ENCODE results near the gene TRPM2.

The TRPM2 gene

DNA sequence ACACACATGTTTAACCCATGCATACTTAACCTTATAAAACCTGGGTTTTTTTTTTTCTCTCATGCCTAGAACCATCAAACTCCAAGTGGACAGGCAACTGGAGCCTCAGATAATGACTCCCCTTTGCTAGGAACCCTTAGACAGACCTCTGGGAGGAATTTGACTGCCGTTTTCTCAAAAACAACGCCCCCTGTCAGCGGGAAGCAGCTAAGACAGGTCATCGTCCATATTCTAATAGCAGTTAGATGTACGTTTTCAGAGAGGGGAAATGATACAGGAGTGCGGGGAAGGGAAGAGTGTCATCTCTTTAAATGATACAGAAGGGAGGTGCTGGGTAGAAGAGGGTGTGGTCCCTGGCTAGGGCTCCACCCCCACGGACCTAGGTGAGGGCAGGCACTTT, 136.5 kb downstream of the TRPM2 start:
- DNase-seq: peak; percentile 13

GRCh38 chr21:44490405-44490804, 137.0 kb downstream of the TRPM2 start:
- no peak for DNase-seq

DNA sequence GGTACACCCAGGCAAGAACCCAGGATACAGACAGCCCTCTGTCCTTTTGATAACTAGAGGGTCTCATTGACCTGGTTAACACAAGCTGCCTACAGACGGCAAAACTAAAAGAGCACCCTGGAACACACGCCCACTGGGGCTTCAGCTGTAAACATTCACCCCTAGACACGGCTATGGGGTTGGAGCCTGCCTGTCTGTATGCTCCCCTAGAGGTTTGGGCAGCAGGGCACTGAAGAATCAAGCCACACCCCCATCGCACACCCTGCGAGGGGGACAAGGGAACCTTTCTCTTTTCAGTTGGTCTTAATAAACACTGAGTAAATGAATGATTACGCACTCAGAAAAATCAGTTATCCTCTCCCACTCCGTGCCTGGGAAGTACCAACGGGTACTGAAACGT, 137.4 kb downstream of the TRPM2 start:
- DNase-seq: no peak

Measured in NCI-H82 (cell line).